CD4-positive, alpha-beta T cell treated with Interleukin-6 for 4 hours (primary cell): ENCODE data around the gene SEC14L3.
"Not testable (repeated sequence)": the region's sequence is repeated elsewhere in the genome, so short reads cannot be mapped to it uniquely, and the experiment has no call there.

Experiments
- DNase-seq: peaks from one replicate; pipeline ENCODE4 v3.0.0-alpha.2; 2020; ENCODE audit warnings: mixed read lengths

SEC14L3 gene

DNA sequence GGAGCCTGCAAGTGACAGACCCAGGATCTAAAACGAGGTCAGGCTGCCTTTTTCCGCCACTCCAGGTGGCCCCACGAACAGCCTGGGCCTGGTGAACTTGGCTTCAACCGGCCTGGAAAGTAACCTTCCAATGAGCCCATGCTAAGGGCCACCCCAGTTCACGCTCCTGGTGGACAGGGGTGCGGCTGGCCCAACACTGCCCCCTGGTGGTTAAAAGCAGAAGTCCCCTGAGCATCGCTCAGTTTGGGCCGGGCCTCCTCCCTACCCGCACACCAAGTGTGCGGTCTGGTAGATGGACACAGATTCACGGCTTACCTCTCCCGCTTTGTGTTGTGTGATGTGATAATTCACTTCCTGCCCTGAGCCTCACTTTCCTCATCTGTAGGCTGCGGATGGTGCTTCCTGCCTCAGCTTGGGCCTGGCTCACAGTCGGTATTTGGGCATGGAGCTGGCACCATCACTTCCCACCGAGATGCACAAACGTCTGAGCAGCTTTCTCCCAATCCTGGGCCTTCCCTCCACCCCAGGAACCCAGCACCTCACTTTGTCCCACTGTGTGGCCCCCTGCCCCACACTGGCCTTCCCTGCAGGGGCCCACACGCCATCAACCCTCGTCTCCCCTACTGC is 13.7 kb upstream of the SEC14L3 start:
- peak; percentile 76 for DNase-seq

DNA sequence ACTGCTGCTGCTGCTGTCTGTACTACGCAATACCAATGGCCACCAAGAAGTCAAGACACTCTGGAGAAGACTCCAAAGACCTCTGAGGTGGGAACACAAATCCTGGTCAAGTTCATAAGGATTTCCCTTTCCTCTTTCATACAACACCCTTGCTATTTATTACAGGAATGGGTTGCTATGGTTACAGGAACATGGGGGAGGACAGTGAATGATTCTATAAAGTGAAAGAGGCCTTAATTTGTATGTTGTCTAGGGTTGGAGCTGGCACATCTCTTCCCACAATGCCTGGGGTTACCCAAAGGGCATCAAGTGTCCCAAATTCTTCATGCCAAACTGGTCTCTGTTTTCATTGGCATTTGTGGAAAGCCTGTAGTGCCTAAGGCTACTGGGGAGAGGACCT is 11.4 kb upstream of the SEC14L3 start:
- DNase-seq: no peak

DNA sequence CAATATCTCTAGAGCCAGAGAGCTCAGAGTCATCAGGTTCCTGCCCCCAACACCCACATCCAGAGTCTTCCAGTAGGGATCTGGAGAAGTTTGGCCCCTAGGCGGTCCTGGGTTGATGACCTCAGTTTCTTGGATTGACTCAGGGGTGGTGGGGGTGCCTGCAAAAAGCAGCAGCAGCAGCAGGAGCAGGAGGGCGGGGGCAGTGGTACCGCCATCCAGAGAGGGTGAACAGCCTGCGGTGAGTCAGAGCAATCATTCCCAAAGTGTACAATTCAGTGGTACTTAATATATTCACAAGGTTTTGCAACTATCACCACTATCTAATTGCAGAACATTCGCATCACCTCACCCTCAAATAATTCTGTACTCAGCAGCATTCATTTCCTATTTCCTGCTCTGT is 9.9 kb upstream of the SEC14L3 start:
- DNase-seq: no peak

DNA sequence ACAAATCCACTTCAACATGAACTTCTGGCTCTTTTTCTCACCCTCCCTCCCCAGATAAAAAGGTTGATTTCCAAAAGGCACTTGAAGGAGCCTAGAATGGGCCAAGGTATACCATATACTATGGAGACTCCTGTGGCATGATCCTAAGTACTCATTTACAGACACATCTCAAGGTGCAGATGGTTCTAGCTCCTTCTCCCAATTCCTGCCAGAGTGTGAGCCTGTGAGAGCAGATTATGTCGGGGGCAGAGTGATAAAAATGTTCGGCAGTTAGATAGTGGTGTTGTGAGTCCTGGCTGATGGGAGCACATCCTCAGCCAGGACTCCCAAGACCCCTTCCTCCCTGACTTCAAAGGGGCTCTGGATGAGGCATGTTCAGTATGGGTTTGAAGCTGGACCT is 8.2 kb upstream of the SEC14L3 start:
- DNase-seq: no peak

DNA sequence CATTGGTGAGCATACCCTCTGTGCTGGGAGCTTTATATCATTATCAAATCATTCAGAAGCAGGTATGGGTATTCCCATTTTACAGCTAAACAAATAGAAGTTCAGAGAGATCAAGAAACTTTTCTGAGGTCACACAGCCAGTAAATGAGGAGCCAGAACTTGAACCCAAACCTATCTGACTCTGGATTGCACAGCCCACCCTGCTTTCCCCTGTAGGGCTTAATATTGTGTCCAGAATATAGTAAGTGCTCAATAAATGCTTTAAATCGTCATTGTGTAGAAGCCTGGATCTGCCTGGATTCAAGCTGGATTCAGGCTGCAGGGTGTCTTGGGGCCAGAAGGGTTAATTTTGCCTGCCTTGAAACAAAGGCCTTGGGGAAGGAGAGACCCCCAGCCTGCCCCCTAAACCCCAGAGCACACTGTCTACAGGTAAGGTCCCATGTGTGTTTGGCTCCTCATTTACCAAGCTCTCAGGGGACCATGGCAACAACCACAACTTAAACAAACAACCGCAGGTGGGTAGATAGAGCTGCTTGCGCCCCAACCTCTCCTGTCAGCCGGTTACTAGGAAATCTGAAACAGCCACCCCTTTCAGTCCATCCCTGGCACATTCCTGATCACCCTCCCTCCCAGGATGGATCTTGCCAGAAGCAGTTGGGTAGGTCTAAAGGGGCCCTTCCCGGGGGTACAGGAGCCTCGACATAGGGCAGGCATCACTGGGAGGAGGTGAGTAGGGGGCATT is 3.0 kb upstream of the SEC14L3 start:
- no peak for DNase-seq

DNA sequence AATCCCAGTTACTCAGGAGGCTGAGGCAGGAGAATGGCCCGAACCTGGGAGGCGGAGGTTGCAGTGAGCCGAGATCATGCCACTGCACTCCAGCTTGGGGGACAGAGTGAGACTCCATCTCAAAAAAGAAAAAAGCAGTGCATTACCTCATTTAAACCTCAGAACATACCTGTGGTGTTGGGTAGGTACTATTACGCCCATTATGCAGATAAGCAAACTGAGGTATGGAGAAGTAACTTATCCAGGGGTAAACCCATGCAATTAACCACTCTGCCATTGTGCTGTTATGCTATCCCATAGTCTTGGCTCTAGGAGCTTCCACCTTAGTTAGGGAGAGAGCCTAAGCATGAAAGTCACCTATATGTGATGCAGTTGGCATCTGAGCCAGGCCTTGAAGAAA is 2.3 kb upstream of the SEC14L3 start:
- no peak for DNase-seq

DNA sequence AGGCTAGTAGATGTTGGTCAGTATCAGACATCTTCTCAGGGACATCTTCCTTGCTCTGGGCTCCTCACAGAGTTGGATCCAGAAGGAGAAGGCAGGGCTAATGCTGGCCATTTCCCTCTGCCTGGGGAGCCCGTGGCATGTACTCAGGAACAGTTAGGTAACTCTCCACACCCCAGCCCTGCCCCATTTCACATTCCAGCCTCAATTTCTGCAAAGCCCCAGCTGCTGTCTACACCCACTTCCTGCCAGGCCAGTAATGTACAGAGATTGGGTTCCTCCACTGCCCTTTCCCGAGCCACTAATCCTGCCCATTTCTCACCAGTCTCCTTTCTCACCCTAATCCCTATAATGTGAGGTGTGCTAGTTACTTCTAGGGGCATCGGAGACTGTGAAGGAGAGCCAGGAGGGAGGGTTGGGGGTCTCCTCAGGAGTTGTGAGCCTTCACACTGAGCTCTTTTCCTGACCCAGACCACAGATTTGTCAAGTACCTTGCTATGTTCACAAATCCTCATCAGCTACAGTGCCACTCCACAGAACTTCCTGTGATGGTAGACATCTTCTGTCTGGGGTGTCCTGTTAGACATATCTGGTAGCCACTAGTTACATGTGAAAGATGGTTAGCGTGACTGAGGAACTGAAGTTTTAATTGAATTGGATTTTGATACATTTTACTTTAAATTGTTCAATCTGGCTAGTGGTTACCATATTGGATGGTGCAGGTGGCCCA is 1.3 kb upstream of the SEC14L3 start:
- DNase-seq: no peak

DNA sequence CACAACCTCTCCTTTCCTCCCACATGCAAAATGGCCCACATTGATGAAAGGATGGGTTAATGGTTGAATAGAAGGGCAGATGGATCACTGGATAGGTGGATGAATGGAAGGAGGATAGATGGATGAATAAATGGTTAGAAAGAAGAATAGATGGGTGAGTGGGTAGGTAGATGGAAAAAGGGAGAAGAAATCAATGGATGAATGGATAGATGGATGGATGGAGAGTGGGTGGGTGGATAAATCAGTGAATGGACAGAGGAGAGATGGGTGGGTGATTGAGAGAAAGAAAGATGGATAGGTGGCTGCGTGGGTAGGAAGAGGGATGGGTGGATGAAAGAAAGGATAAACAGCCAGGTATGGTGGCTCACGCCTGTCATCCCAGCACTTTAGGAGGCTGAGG is 1.2 kb downstream of the SEC14L3 start:
- DNase-seq: no peak

DNA sequence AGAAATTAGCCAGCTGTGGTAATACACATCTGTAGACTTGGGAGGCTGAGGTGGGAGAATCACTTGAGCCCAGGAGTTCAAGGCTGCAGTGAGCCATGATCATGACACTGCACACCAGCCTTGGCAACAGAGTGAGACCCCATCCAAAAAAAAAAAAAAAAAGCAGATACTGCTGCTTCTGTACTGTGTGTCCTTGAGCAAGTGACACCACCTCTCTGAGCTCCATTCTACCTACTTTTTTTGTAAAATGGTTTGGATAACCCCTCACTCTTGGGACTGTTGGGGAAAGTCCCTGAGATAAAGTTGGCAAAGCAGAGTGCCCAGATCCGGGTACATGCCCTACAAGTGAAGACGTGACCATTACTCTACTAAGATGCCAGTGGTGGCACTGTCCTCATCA is 2.7 kb downstream of the SEC14L3 start:
- DNase-seq: no peak

DNA sequence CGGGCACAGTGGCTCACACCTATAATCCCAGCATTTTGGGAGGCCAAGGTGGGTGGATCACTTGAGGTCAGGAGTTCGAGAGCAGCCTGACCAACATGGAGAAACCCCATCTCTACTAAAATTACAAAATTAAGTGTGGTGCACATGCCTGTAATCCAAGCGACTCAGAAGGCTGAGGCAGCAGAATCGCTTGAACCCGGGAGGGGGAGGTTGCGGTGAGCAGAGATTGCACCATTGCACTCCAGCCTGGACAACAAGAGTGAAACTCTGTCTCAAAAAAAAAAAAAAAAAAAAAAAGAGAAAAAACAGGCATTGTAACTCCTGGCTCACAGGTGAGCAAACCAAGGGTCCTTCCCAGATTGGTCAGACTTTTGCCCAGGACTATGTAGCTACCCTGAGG is 11.3 kb downstream of the SEC14L3 start:
- DNase-seq: not testable (repeated sequence)

DNA sequence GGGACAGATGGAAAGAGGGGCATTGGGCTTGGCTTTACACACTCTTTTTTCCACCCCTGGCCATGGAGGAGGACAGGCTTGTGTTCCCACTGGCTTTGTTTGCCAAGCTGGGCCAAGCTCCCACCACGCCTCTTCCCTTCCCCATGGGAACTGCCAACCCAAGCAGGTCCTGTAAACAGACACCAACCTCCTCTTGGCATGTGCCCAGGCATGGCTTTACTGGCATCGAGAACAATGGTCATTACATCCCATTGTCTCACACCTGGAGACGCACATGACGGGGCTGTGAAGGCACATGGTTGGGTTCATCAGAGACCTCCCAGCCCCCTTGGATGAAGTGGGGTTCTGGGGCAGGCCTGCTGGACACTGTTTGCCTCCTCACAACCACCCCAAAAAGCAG is 11.7 kb downstream of the SEC14L3 start:
- no peak for DNase-seq

DNA sequence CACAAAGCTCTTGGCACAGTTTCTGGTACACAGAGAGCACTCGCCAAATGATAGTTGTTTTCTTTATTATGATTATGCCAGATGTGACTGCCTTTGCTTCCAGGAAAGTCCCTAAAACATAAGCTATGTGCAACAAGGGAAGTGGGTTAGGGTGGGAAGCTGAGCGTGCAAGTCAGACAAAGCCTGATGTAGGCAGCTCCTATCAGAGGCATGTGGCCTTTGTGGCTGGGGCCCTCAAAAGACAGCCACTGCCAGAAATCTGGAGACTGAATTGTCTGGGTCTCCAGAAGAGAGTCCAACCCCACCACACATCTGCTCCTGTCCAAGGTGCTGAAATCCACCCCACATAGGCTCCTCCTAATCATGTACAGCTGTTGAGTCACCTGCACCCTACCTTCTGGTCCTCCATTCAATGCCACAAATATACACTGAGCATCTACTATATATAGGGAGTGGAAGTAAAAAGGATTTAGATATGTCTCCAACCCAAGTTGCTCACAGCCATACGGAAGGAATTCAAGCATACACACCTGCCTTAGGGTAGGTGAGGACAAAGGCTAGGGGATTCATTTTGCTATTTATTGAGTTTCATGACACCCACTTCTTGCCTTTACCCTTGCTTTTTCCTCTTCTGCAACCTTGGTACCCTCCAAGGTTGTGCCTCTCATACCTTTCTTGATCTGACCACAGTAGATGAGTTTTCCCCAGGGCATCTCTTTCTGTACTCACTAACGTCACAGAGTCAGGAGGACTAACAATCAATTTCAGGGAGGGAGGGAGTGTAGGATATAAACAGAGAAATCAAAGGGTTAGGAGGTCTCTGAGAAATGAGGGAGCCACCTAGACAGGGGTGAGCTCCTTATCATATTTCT is 12.4 kb downstream of the SEC14L3 start:
- no peak for DNase-seq

DNA sequence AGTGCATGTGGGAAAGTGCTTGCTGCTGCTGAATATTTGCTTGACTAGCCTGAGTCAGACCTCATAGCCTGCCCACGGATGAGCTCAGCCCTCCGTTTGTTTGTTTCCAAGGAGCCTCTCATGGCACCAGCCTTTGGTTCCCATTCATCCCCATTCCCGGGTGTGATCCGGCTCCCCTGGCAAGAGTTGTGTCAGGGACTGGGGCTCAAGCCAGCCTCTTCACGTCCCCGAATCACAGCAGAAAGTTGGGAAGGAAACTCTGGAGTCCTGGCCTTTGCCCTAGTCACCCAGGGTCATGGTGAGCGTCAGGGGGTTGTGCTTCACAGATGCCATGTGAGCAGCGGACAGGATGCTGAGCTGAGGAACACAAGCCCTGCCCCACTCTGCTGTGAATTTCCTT is 13.8 kb downstream of the SEC14L3 start:
- DNase-seq: no peak

DNA sequence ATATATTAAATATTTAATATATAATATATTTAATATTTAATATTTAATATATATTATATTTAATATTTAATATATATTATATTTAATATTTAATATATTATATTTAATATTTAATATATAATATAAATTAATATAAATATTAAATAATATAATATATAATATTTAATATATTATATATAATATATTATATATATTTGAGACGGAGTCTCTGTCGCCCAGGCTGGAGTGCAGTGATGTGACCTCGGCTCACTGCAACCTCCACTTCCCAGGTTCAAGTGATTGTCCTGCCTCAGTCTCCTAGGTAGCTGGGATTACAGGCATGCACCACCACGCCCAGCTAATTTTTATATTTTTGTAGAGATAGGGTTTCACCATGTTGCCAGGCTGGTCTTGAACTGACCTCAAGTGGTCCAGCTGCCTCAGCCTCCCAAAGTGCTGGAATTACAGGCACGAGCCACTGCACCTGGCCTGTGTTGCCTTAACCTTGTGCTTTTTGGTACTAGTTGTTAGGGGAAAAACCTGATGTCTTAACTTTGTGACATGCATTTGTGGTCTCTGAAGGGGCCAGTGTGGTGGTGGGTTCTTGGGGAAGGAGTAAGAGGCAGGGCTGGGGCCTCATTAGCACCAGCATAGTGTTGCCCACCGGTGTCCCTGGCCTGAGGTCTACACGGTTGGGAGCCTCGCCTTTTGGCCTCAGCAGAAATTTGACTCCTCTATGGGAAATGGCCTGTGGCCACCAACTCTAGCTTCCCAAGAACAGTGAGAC is 16.6 kb downstream of the SEC14L3 start:
- DNase-seq: no peak

DNA sequence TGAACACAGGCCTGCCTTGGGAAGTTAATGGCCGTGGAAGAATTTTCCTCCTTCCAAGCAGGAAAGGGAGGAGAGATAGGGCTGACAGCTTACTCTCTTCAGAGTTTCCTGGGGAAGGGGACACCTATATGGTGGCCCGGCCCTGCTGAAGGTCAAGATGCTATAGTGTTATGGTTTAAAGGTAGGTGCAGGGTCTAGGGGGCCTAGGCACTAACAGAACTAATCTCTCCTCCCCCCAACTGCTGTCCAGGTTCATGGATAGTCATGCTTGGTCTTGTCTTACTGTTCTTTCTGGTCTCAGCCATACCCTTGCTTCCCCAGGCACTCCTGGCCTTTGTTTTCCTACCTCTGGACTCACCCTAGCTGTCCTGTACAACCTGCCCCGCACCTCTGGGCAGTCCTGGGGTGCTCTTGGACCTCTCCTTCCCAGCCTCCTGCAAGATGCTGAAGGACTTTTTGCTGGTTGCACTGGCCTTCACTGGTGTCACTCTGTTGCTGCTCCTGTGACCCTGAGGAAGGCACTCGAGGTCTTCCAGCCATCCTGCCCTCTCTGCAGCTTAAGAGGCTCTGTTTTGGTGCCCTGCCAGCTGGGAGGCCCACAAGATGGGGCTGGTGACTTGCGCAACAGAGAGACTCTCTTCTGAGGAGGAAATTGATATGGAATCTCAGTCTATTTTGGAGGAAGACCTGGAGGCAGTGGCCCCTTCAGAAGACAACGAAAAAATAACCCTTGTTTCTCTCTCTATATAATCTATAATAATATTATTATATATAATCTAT is 17.9 kb downstream of the SEC14L3 start:
- peak; percentile 15 for DNase-seq

DNA sequence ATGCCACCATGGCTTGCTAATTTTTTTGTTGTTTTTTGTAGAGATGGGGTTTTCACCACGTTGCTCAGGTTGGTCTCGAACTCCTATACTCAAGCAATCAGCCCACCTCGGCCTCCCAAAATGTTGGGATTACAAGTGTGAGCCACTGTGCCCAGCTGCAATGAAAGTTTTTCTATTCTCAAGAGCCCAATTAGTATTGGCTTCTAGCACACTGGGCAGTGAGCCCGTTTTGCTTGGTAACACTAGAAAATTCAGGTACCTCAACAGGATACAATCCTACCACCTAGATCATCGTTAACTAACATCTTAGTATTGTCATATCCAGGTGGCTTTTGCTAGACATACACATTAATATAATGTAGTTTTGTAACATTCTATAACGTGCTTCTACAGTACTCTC is 19.0 kb downstream of the SEC14L3 start:
- DNase-seq: no peak

DNA sequence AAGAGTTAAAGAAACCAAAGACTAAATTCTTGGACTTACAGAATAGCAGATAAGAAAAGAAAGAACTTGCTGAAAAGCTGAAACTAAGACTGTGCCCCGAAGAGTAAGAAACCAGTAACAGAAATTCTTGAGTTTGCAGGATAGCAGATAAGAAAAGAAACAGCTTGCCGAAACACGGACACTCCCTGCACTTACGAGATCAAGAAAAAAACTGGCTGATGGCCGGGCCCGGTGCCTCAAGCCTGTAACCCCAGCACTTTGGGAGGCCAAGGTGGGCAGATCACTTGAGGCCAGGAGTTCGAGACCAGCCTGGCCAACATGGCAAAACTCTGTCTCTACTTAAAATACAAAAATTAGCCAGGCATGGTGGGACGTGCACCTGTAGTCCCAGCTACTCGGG is 20.3 kb downstream of the SEC14L3 start:
- DNase-seq: not testable (repeated sequence)

DNA sequence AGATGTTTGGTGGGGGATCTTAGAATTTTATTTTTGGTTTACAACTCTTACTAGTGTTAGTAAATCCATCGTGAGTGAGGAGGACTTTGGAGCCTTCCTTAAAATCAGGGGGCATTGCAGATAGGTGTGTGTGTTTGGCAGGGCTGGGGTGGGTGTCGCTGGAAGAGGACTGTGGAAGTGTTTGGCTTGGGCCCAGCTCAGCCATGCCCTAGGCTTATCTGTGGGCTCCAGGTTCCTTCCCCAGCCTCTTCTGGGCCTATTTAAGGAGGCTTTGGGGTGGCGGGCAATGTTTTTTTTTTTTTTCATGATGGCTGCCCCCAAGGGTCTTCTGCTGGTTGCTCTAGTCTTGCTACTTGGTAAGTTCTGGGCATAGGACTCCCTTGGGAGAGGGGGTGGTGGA is 24.2 kb downstream of the SEC14L3 start:
- no peak for DNase-seq

DNA sequence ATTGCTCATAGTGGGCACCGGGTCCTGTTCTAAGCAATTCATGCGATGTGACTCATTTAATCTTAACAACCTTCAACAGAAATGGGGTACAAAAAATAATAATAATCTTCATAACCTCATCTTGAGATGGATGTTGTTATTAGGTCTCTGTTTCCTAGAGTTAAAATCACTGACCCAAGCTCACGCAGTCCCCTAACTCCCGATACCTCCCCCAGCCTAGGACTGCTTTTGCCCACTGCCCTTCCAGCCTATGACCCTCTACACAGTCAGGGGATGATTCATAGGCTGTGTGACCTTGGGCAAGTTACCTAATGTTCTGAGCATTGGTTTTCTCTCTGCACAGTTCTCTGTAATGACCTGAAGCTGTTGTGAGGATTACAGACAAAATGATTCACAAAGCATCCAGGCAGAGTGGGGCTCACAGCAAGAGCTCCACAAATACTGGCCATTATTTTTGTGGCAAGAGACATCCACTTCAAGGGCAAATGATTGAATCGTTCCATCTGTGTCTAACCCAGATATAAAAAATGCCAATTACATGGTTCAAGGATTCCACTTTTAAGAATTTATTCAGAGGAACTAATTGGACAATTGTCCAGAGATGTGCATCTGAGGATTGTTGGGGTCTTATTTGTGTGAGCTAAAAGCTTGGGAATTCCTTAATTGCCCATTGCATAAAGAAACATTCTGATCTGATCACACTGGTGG is 26.2 kb downstream of the SEC14L3 start:
- DNase-seq: no peak

DNA sequence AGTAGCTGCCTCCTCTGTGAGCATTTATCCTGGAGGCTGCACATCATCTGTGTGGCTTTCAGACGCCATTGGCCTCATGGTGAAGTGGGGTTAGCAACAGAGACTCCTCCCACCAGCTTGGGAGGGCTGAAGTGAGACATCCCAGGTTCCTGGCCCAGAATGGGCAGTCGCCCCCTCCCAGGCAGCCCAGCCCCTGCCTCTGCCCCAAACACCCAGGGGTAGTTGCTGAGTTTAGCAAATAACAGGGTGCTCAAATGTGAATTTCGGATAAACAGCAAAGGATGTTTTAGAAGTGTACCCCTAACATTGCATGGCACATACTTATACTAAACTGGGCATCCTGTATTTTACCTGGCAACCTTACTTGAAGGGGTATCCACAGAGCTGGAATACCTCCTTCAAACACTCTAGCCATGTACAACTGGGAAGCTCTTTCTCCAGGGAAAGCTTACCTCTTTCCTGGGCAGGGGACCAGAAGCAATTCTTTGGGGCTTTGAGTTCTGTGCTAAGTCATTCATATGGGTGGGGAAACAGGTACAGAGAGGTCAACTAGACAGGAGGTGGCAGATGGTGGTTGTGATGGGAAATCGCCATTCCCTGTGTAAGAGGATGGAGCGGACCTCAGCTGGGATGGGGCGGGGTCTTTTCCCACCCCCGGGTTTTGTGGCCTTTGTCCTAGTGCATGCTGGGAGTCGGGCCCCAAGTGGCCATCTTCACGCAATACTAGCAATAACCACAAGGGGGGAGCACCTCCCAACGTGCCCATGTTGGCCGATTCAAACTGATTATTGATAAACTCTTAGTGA is 27.0 kb downstream of the SEC14L3 start:
- peak; percentile 40 for DNase-seq
